ENCODE data around the gene C20orf144.
"Not testable (repeated sequence)": the region's sequence is repeated elsewhere in the genome, so short reads cannot be mapped to it uniquely, and the experiment has no call there.

C20orf144 gene
- total RNA-seq: 0 to 0.75 (median 0.17) reads per million in 9 experiments

GRCh38 chr20:33662172-33662571, at the start of gene C20orf144:
Gene C20orf144 (plus strand): TSS chr20:33662327. CDS start chr20:33662346, 19 bp downstream.
- Mint-ChIP-seq H3K4me1 (ENCODE audit: low read depth in 2 of 2) (peaks cover 25 to 26% of the 10 kb centered on the region in 2 donors), H3K4me3 (peak within 1 kb of the TSS; percentile 71 to 98), H3K36me3 (ENCODE audit: insufficient read depth) (peaks cover 6% of the 10 kb centered on the region), H3K9me3 (no peaks in the 10 kb centered on the region), H3K27me3 (no peaks in the 10 kb centered on the region), H3K27ac (peak within 1 kb of the TSS; percentile 85 to 91)
- ATAC-seq (replicated peaks) (no peak), DNase-seq (no peak)

GRCh38 chr20:33621717-33622400, 40.3 kb upstream of the C20orf144 start:
- no peak for DNase-seq
- Mint-ChIP-seq H3K27ac (peak overlapping the region; percentile 46 to 67), H3K4me1 (ENCODE audit: low read depth in 2 of 2) (peaks cover 21 to 26% of the 10 kb centered on the region in 2 donors), H3K4me3 (no peak overlapping the region), H3K36me3 (ENCODE audit: insufficient read depth) (peaks cover 19% of the 10 kb centered on the region), H3K9me3 (no peaks in the 10 kb centered on the region), H3K27me3 (no peaks in the 10 kb centered on the region)
- no peak for ATAC-seq (replicated peaks)

- no peaks in the 10 kb centered on the region for H3K27me3 Mint-ChIP-seq
- peak overlapping the region; percentile 46 to 67 for H3K27ac Mint-ChIP-seq
- DNase-seq (no peak), ATAC-seq (replicated peaks) (no peak)
- H3K36me3 Mint-ChIP-seq (ENCODE audit: insufficient read depth): peaks cover 19% of the 10 kb centered on the region
- H3K4me1 Mint-ChIP-seq (ENCODE audit: low read depth in 2 of 2): peaks cover 21 to 22% of the 10 kb centered on the region in 2 donors
- no peak overlapping the region for H3K4me3 Mint-ChIP-seq
- no peaks in the 10 kb centered on the region for H3K9me3 Mint-ChIP-seq
Measured at GRCh38 chr20:33622705-33623365, 39.3 kb upstream of the C20orf144 start.

DNA sequence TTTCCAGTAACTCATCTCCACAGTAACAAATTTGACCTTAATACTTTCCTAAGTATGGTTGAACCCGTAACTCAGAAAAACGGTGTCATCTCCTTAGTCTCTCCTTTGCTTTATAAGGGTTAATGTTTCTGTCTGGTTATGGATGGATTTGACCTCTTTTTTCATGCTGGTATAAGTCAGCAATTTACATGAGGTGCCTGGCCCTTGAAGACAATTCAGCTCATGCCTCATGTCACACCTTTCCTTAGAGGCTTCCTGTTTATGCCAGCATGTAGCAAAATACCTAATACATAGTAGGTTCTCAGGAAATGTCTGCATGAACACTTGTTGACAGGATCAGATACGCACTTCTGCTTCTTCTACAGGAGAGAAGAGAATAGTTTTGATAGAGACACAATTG, 37.7 kb upstream of the C20orf144 start:
- ATAC-seq (replicated peaks) (peak; percentile 92), DNase-seq (peak in 1 of 3 experiments; percentile 12)
- H3K4me1 Mint-ChIP-seq (ENCODE audit: low read depth in 2 of 2): peaks cover 21 to 22% of the 10 kb centered on the region in 2 donors
- no peaks in the 10 kb centered on the region for H3K9me3 Mint-ChIP-seq
- H3K27ac Mint-ChIP-seq: peak overlapping the region; percentile 90 to 91
- no peaks in the 10 kb centered on the region for H3K27me3 Mint-ChIP-seq
- H3K4me3 Mint-ChIP-seq: peak overlapping the region; percentile 42 to 66
- H3K36me3 Mint-ChIP-seq (ENCODE audit: insufficient read depth): peaks cover 20% of the 10 kb centered on the region

GRCh38 chr20:33626190-33626589, 35.9 kb upstream of the C20orf144 start:
- no peaks in the 10 kb centered on the region for H3K27me3 Mint-ChIP-seq
- peaks cover 21 to 22% of the 10 kb centered on the region in 2 donors for H3K4me1 Mint-ChIP-seq (ENCODE audit: low read depth in 2 of 2)
- peak overlapping the region; percentile 90 to 91 for H3K27ac Mint-ChIP-seq
- H3K36me3 Mint-ChIP-seq (ENCODE audit: insufficient read depth): peaks cover 33% of the 10 kb centered on the region
- DNase-seq: no peak
- H3K9me3 Mint-ChIP-seq: no peaks in the 10 kb centered on the region
- no peak for ATAC-seq (replicated peaks)
- peak overlapping the region; percentile 42 to 66 for H3K4me3 Mint-ChIP-seq

DNA sequence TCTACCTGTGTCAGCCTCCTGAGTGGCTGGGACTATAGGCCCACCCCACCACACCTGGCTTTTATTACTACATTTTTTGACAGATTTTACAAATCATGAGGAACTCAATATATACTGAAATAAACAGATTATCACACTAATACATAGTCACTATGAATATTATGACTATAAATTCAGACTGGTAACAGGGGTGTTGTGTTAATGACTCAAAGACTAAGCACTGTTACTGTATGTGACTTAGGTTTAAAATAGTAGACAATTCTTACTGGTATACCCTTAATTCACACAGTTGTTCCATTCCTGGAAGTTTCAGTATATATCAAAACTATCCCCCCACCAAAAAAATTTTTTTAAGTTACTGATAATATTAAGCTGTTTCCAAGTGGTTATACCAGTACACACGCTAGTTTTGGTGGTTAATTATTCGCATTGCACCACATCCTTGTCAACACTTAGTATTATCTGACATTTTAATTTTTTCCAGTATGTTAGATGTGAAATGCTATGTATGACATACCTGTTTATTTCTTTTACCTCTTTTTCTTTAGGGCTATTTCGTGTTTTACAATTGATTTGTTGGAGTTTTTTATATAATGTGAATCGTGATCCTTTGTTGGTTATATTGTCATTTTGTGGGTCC, 34.4 kb upstream of the C20orf144 start:
- H3K27ac Mint-ChIP-seq: peak overlapping the region; percentile 29 to 65
- peaks cover 33% of the 10 kb centered on the region for H3K36me3 Mint-ChIP-seq (ENCODE audit: insufficient read depth)
- H3K4me3 Mint-ChIP-seq: no peak overlapping the region
- H3K4me1 Mint-ChIP-seq (ENCODE audit: low read depth in 2 of 2): peaks cover 20 to 21% of the 10 kb centered on the region in 2 donors
- no peaks in the 10 kb centered on the region for H3K9me3 Mint-ChIP-seq
- ATAC-seq (replicated peaks) (no peak), DNase-seq (no peak)
- no peaks in the 10 kb centered on the region for H3K27me3 Mint-ChIP-seq

DNA sequence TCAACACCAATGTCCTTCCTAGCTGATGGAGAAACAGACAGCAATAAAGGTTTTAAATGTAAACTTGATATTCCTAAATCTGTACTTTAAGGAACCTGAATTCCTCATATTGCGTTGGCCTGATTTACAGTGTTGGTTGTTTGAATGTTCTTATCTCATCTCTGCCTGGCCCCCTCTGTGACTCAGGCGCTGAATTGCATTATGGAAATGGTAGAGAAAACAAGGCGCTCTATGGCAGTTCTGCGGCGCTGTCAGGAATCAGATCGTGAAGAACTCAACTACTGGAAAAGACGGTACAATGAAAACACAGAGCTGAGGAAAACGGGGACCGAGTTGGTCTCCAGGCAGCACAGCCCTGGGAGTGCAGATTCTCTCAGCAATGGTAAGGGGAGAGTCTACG, 32.6 kb upstream of the C20orf144 start:
- Mint-ChIP-seq H3K36me3 (ENCODE audit: insufficient read depth) (peaks cover 28% of the 10 kb centered on the region), H3K4me1 (ENCODE audit: low read depth in 2 of 2) (peaks cover 15 to 17% of the 10 kb centered on the region in 2 donors), H3K4me3 (no peak overlapping the region), H3K9me3 (no peaks in the 10 kb centered on the region), H3K27ac (peak overlapping the region in 1 of 2 donors; percentile 15), H3K27me3 (no peaks in the 10 kb centered on the region)
- ATAC-seq (replicated peaks) (no peak), DNase-seq (no peak)

- H3K27me3 Mint-ChIP-seq: no peaks in the 10 kb centered on the region
- no peak overlapping the region for H3K4me3 Mint-ChIP-seq
- ATAC-seq (replicated peaks) (no peak), DNase-seq (no peak)
- H3K27ac Mint-ChIP-seq: peak overlapping the region in 1 of 2 donors; percentile 49
- peaks cover 29% of the 10 kb centered on the region for H3K36me3 Mint-ChIP-seq (ENCODE audit: insufficient read depth)
- H3K9me3 Mint-ChIP-seq: no peaks in the 10 kb centered on the region
- peaks cover 10 to 13% of the 10 kb centered on the region in 2 donors for H3K4me1 Mint-ChIP-seq (ENCODE audit: low read depth in 2 of 2)
Measured at GRCh38 chr20:33629979-33630378, 32.1 kb upstream of the C20orf144 start.

DNA sequence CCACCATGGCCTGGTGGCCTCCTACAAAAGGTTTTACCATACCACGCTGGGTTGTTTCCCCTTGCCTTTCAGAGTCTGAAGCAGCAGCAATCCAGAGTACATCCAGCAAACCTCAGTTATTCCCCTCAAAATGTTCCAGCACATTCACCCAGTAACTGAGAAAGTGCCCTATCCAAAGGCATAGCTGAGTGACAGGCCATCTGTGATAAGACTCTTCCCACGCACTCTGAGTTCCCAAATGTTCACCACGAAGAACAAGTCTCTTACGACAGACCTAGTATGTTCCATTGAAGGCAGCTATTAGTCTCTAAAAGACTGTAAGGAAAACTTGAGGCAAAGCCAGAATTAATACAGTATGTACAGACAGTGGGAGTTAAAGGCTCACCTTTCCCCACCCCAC, 31.6 kb upstream of the C20orf144 start:
- Mint-ChIP-seq H3K4me3 (no peak overlapping the region), H3K4me1 (ENCODE audit: low read depth in 2 of 2) (peaks cover 6 to 8% of the 10 kb centered on the region in 2 donors), H3K36me3 (ENCODE audit: insufficient read depth) (peaks cover 29% of the 10 kb centered on the region), H3K27me3 (no peaks in the 10 kb centered on the region), H3K27ac (peak overlapping the region in 1 of 2 donors; percentile 49), H3K9me3 (no peaks in the 10 kb centered on the region)
- ATAC-seq (replicated peaks) (no peak), DNase-seq (no peak)

DNA sequence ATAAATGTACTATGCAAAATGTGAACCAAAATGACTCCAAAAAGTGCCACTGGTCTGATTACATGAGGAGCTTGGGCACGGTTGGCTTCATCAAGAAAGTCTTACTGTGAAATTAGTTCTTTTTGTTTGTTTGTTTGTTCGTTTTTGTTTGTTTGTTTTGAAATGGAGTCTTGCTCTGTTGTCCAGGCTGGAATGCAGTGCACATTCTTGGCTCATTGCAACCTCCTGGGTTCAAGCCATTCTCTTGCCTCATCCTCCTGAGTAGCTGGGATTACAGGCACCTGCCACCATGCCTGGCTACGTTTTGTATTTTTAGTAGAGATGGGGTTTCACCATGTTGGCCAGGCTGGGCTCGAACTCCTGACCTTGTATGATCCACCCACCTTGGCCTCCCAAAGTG, 30.2 kb upstream of the C20orf144 start:
- not testable (repeated sequence) for H3K9me3 Mint-ChIP-seq; H3K27ac Mint-ChIP-seq; DNase-seq; ATAC-seq (replicated peaks); H3K4me3 Mint-ChIP-seq; H3K27me3 Mint-ChIP-seq; H3K4me1 Mint-ChIP-seq (ENCODE audit: low read depth in 2 of 2)
- peaks cover 42% of the 10 kb centered on the region for H3K36me3 Mint-ChIP-seq (ENCODE audit: insufficient read depth)

DNA sequence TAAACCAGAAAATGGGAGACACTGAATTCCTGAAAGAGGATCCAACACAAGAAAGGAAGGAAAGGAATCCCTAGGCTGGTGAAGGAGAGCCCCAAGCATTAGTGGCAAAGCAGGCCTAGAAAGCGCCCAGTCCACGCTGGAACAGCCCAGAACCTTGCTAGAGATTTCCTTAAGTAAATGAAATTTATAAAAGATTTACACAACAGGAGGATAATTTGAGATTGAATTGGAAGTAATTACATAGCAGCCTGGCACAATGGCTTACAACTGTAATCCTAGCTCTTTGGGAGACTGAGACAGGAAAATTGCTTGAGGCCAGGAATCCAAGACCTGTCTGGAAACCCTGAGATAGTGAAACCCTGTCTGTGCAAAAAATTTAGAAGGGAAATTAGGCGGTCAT, 26.8 kb upstream of the C20orf144 start:
- peak overlapping the region in 1 of 2 donors; percentile 20 for H3K27ac Mint-ChIP-seq
- peaks cover 55% of the 10 kb centered on the region for H3K36me3 Mint-ChIP-seq (ENCODE audit: insufficient read depth)
- ATAC-seq (replicated peaks): no peak

DNA sequence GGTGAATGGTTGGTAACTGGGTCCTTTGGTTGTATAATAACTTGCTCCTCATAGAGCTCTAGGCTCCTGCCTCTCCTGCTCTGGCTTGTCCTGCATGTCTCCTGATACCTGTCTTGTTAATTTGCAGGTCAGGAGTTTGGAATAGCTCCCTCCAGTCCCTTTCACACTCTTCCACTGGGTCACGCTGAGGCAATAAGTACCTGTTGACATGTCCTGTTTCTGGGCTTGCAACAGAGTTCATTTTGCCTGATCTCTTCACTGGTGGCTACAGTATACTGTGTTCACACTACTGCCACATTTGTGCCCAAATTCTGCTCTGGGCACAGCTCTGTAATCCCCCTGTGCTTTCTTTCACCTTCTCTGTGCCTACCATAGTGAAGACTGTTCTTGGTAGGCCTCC, 25.4 kb upstream of the C20orf144 start:
- Mint-ChIP-seq H3K27me3 (no peaks in the 10 kb centered on the region), H3K27ac (peak overlapping the region; percentile 33 to 45), H3K4me3 (no peak overlapping the region), H3K9me3 (no peaks in the 10 kb centered on the region), H3K36me3 (ENCODE audit: insufficient read depth) (peaks cover 62% of the 10 kb centered on the region), H3K4me1 (ENCODE audit: low read depth in 2 of 2) (peaks cover 3 to 10% of the 10 kb centered on the region in 2 donors)
- DNase-seq (no peak), ATAC-seq (replicated peaks) (no peak)

More for the DNA sequence above, 26.8 kb upstream of the C20orf144 start:
- Mint-ChIP-seq H3K9me3 (no peaks in the 10 kb centered on the region), H3K4me3 (no peak overlapping the region), H3K27me3 (no peaks in the 10 kb centered on the region), H3K4me1 (ENCODE audit: low read depth in 2 of 2) (peaks cover 3 to 10% of the 10 kb centered on the region in 2 donors)
- no peak for DNase-seq

- H3K27me3 Mint-ChIP-seq: no peaks in the 10 kb centered on the region
- no peak overlapping the region for H3K27ac Mint-ChIP-seq
- H3K9me3 Mint-ChIP-seq: no peaks in the 10 kb centered on the region
- peaks cover 68% of the 10 kb centered on the region for H3K36me3 Mint-ChIP-seq (ENCODE audit: insufficient read depth)
- peaks cover 0 to 5% of the 10 kb centered on the region in 2 donors for H3K4me1 Mint-ChIP-seq (ENCODE audit: low read depth in 2 of 2)
- DNase-seq: no peak
- H3K4me3 Mint-ChIP-seq: no peak overlapping the region
- ATAC-seq (replicated peaks): no peak
Measured at GRCh38 chr20:33640287-33640686, 21.8 kb upstream of the C20orf144 start.
